OCI-LY3 (cell line): Measurements from ENCODE around the gene APOL1.

Experiments used
- H2AFZ ChIP-seq: fragments of 200-600, 300-600 bp; shearing (Covaris generic); 2 replicates; pipeline ENCODE4 v1.6.0; 2014; ENCODE audit warnings: antibody characterized with exemption, low read depth, low read length
- H3K27ac ChIP-seq: fragments of 200-600, 300-600 bp; sonication (generic); 2 replicates; pipeline ENCODE4 v1.5.1; 2014; ENCODE audit warnings: mild to moderate bottlenecking, low read length, moderate library complexity, mixed read lengths
- H3K27me3 ChIP-seq: fragments of 200-600, 300-600 bp; sonication (generic); 2 replicates; pipeline ENCODE4 v1.6.1; 2014; ENCODE audit warnings: low read depth, low read length, mixed read lengths
- H3K36me3 ChIP-seq: fragments of 200-600, 300-600 bp; sonication (generic); replicated peaks from 2 replicates; pipeline ENCODE3; 2014; ENCODE audit warnings: low read depth, low read length, mixed read lengths
- H3K4me1 ChIP-seq: fragments of 300-600, 200-600 bp; sonication (generic); 2 replicates; pipeline ENCODE4 v1.6.1; 2014; ENCODE audit warnings: low read length, mixed read lengths
- H3K4me2 ChIP-seq: fragments of 200-600, 300-600 bp; sonication (generic); 2 replicates; pipeline ENCODE4 v1.6.1; 2014; ENCODE audit warnings: low read length, mixed read lengths
- H3K4me3 ChIP-seq: fragments of 300-600, 200-600 bp; sonication (generic); 2 replicates; pipeline ENCODE4 v1.5.1; 2014; ENCODE audit warnings: antibody characterized with exemption, mild to moderate bottlenecking, low read length, moderate library complexity
- H3K79me2 ChIP-seq: fragments of 300-600, 200-600 bp; shearing (Covaris generic); 2 replicates; pipeline ENCODE4 v1.6.1; 2014; ENCODE audit warnings: mild to moderate bottlenecking, low read length, mixed read lengths
- H3K9ac ChIP-seq: fragments of 300-600, 200-600 bp; shearing (Covaris generic); 2 replicates; pipeline ENCODE4 v1.6.0; 2014; ENCODE audit warnings: mild to moderate bottlenecking, low read length, moderate library complexity
- H3K9me3 ChIP-seq: fragments of 200-600, 300-600 bp; shearing (Covaris generic); 2 replicates; pipeline ENCODE4 v1.6.1; 2014; ENCODE audit warnings: low read length, mixed read lengths; ENCODE audit not compliant: insufficient read depth
- H4K20me1 ChIP-seq: fragments of 200-600, 300-600 bp; sonication (generic); 2 replicates; pipeline ENCODE4 v1.6.1; 2016; ENCODE audit warnings: low read length, mixed read lengths; ENCODE audit not compliant: insufficient read depth
- EZH2phosphoT487 ChIP-seq: fragments of 200-600 bp; shearing (Covaris generic); IDR thresholded peaks from 2 replicates; pipeline ENCODE4 v1.6.1; 2018; ENCODE audit warnings: antibody characterized with exemption, mixed run types, low read depth
- TF ChIP-seq, protein P1 (sequence below): fragments of 200-600, 300-600 bp; sonication (generic); IDR thresholded peaks from 2 replicates; pipeline ENCODE4 v1.5.1; 2014; ENCODE audit warnings: antibody characterized with exemption, low read length, low read depth

Gene APOL1

DNA sequence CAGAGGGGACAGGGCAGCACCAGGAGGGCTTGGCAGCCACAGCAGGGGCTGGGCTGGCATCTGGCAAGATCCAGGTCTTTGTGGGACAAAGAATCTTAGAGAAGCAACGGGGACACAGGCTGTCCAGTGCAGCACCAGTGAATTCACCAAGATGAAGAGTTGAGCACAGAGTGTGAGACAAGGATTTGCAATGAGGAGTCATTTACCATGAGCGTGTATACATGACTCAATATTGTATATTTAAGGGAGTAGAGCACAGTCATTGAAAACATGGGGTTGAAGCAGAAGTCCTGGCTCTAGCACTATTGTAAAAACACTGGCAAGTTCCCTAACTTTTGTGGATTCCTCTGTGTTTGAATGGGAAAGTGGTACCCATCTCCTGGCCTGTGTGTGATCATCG lies 3.5 kb downstream of the APOL1 start:
- Histone ChIP-seq H3K79me2 (peaks cover 92% of the 10 kb centered on the region), H3K4me3 (peak overlapping the region; percentile 64), H3K4me1 (peaks cover 71% of the 10 kb centered on the region), H3K27ac (peak overlapping the region; percentile 74), H2AFZ (no peak overlapping the region), H3K9me3 (no peaks in the 10 kb centered on the region), H3K36me3 (peaks cover 71% of the 10 kb centered on the region), H3K27me3 (no peaks in the 10 kb centered on the region), H4K20me1 (peaks cover 37% of the 10 kb centered on the region), H3K4me2 (peak overlapping the region; percentile 75), H3K9ac (peak overlapping the region; percentile 56)
- TF ChIP-seq, protein P1, sequence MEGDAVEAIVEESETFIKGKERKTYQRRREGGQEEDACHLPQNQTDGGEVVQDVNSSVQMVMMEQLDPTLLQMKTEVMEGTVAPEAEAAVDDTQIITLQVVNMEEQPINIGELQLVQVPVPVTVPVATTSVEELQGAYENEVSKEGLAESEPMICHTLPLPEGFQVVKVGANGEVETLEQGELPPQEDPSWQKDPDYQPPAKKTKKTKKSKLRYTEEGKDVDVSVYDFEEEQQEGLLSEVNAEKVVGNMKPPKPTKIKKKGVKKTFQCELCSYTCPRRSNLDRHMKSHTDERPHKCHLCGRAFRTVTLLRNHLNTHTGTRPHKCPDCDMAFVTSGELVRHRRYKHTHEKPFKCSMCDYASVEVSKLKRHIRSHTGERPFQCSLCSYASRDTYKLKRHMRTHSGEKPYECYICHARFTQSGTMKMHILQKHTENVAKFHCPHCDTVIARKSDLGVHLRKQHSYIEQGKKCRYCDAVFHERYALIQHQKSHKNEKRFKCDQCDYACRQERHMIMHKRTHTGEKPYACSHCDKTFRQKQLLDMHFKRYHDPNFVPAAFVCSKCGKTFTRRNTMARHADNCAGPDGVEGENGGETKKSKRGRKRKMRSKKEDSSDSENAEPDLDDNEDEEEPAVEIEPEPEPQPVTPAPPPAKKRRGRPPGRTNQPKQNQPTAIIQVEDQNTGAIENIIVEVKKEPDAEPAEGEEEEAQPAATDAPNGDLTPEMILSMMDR: no peak
- TF ChIP-seq EZH2phosphoT487: no peak

DNA sequence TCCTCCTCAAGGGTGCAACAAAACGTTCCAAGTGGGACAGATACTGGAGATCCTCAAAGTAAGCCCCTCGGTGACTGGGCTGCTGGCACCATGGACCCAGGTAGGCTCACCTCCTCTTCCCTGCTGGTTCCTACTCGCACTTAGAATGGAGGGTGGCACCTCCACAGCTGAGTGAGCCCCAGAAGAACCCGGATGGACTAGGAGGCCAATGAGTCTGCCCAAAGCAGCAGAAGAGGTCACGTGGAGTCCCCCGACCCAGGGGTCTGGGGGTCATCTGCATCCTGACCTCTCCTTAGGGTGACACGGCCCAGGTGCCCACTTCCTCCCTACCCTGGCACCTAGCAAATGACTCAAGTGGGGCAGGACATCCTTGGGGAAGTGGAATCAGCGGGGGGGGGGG lies 4.4 kb downstream of the APOL1 start:
- Histone ChIP-seq H3K79me2 (peaks cover 91% of the 10 kb centered on the region), H2AFZ (no peak overlapping the region), H3K9ac (peak overlapping the region; percentile 56; the same call in 1 of the 2 replicates), H3K27ac (peak overlapping the region; percentile 74), H3K9me3 (no peaks in the 10 kb centered on the region), H3K4me2 (peak overlapping the region; percentile 75), H3K4me3 (peak overlapping the region; percentile 64), H4K20me1 (peaks cover 43% of the 10 kb centered on the region), H3K36me3 (peaks cover 78% of the 10 kb centered on the region), H3K4me1 (peaks cover 62% of the 10 kb centered on the region), H3K27me3 (no peaks in the 10 kb centered on the region)
- TF ChIP-seq EZH2phosphoT487: no peak
- TF ChIP-seq, protein P1: no peak

DNA sequence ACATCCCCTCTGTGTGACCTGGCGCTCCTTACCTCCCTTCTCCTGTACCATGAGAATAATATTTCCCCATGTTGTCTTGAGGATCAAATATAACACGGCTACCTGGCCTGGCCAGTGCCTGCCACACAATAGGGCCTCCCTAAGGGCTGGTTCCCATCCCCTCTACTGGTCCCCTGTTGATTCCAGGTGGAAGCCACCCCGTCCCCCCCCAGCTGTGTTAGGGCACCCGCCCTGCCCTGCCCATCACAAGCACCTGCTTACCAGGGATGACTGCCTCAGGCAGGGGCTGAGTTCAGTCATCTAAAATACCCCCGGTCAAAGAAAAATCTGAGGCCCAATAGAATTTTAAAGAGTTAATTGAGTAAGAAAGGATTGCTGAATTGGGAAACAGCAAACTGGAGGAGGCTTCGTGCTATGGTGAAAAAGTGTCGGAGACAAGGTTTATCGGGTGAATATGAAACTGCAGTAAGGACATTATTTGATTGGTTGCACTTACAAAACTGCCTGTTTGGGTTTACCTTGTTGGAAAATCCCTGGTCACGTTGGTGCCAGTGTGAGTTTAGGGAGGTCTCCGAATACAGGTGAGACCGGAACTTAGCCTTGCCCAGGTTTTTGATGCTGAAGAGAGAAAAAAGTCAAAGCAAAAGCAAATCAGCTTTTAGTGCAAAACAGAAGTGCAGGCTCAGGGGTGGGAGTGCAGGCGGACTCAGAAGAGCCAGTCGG lies 5.2 kb downstream of the APOL1 start:
- Histone ChIP-seq H3K9me3 (no peaks in the 10 kb centered on the region), H3K4me2 (peak overlapping the region; percentile 75), H3K27ac (peak overlapping the region; percentile 74), H3K36me3 (peaks cover 85% of the 10 kb centered on the region), H3K9ac (peak overlapping the region; percentile 56), H3K4me3 (peak overlapping the region; percentile 64), H3K27me3 (no peaks in the 10 kb centered on the region), H2AFZ (no peak overlapping the region), H3K4me1 (peaks cover 57% of the 10 kb centered on the region), H3K79me2 (peaks cover 89% of the 10 kb centered on the region), H4K20me1 (peaks cover 50% of the 10 kb centered on the region)
- no peak for TF ChIP-seq EZH2phosphoT487
- TF ChIP-seq, protein P1: no peak

DNA sequence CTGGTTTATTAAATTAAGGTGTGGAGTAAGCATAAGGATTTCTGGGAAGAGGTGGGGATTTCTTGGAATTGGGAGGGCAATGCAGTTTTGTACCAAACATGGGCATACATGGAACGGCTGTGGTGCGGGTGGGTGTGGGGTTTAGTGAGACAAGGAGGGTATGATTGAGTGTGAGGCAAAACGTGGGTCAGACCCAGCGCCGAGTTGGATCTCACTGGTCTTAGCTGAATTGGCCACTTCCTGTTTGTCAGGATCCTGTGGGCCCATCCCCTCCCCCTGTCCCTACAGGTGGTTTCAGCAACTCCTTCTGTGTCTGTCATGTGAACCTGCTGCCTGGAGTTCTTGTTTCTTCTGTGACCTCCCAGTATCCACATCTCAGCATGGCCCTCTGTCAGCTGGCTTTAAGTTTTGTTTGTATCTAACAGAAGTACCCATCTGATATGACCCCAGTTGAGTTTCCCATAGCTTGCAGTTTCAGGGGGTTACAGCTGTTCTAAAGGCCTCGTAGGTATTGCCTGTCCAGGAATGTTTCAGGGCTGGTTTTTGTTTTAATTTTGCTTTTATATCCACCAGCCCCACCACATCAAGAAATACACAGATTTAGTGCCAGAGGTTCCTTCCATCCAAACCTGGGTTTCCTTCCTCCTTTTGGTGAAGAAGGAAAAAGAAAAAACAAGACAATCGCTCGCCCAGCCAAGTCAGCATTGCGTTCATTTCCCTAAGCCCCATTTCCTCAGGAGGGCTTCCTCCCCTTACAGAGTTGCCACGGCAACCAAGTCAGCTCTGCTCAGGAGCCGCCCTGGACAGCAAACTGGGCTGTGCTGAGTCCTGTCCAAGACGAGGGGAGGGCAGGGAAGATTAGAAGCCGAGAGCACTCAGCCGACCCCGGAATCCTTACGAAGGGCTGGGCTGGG lies 6.0 kb downstream of the APOL1 start:
- Histone ChIP-seq H4K20me1 (peaks cover 57% of the 10 kb centered on the region), H3K4me1 (peaks cover 50% of the 10 kb centered on the region), H3K4me2 (peak overlapping the region; percentile 75), H3K27me3 (no peaks in the 10 kb centered on the region), H3K27ac (peak overlapping the region; percentile 74), H3K79me2 (peaks cover 80% of the 10 kb centered on the region), H2AFZ (no peak overlapping the region), H3K9ac (peak overlapping the region; percentile 56), H3K36me3 (peaks cover 86% of the 10 kb centered on the region), H3K4me3 (peak overlapping the region; percentile 64), H3K9me3 (no peaks in the 10 kb centered on the region)
- TF ChIP-seq EZH2phosphoT487: no peak
- TF ChIP-seq, protein P1: no peak
